NCI-H1694 treated with DMSO at 0.1 percent for 48 hours (cell line): Measurements from ENCODE around the gene NECAB3.

Source experiments
- DNase-seq: peaks from one replicate; lab custom pipeline; 2025; lab: John Stamatoyannopoulos, UW

The NECAB3 gene

GRCh38 chr20:33676652-33677645 is 2.7 kb upstream of the NECAB3 start:
- DNase-seq: no peak

GRCh38 chr20:33676121-33676520 is 1.9 kb upstream of the NECAB3 start:
- no peak for DNase-seq

GRCh38 chr20:33675136-33675959 is 1.1 kb upstream of the NECAB3 start:
- no peak for DNase-seq

- DNase-seq: no peak
Measured at GRCh38 chr20:33673410-33674293, 576 bp downstream of the NECAB3 start.

GRCh38 chr20:33673114-33673409 is 1.2 kb downstream of the NECAB3 start:
- no peak for DNase-seq

- peak; percentile 13 for DNase-seq
Measured at GRCh38 chr20:33672426-33673113, 1.7 kb downstream of the NECAB3 start.

GRCh38 chr20:33671573-33672288 is 2.5 kb downstream of the NECAB3 start:
- DNase-seq: no peak

- DNase-seq: no peak
Measured at GRCh38 chr20:33670715-33671499, 3.3 kb downstream of the NECAB3 start.

- DNase-seq: no peak
Measured at GRCh38 chr20:33669873-33670640, 4.2 kb downstream of the NECAB3 start.

GRCh38 chr20:33669224-33669623 is 5.0 kb downstream of the NECAB3 start:
- no peak for DNase-seq

GRCh38 chr20:33668466-33669155 is 5.6 kb downstream of the NECAB3 start:
- DNase-seq: no peak

GRCh38 chr20:33667676-33668465 is 6.4 kb downstream of the NECAB3 start:
- DNase-seq: no peak

GRCh38 chr20:33667245-33667675 is 7.0 kb downstream of the NECAB3 start:
- DNase-seq: no peak

- peak; percentile 5 for DNase-seq
Measured at GRCh38 chr20:33666293-33667244, 7.7 kb downstream of the NECAB3 start, which contains the start of gene ACTL10. Gene ACTL10 (plus strand): TSS chr20:33666943. CDS start chr20:33667498, 555 bp downstream.

- DNase-seq: no peak
Measured at GRCh38 chr20:33664762-33665144, 9.5 kb downstream of the NECAB3 start.

- DNase-seq: no peak
Measured at GRCh38 chr20:33664085-33664761, 10.0 kb downstream of the NECAB3 start.
